B cell (primary cell): ENCODE measurements around the gene DSCAML1. TPM values are rescaled to one million over a fixed set of nuclear protein-coding genes. Genes with fewer than 3 reads are reported as not detected.

ENCODE experiments used
- ATAC-seq: fragments of 200-7000 bp; cut with Tn5 transposase; one replicate; pipeline ENCODE4 v1.10.0; 2021; ENCODE audit warnings: low read depth, mild to moderate bottlenecking, moderate number of reproducible peaks, moderate library complexity
- CTCF ChIA-PET: fragments of 350-600 bp; sonication (Branson Sonifier 250); formaldehyde crosslinking; loops from one replicate; lab custom pipeline; 2021; ENCODE audit warnings: antibody characterized with exemption, inconsistent platforms; lab: Charles Lee
- POLR2A ChIA-PET: fragments of 350-600 bp; sonication (Branson Sonifier 250); formaldehyde crosslinking; loops from one replicate; lab custom pipeline; 2021; ENCODE audit warnings: antibody characterized with exemption; lab: Charles Lee
- DNase-seq: peaks from one replicate; pipeline ENCODE4 v3.0.0; 2013
- H2AFZ ChIP-seq: 2 replicates; pipeline ENCODE4 v1.6.1; 2012; ENCODE audit warnings: mild to moderate bottlenecking, low read depth, low read length; ENCODE audit not compliant: insufficient read depth, poor library complexity, severe bottlenecking
- H3K27ac ChIP-seq, 2 donors: 1 replicate in 1 of 2; 2 replicates in 1 of 2; pipeline ENCODE4 v1.5.1; 2012 to 2013; ENCODE audit warnings: low read length in 2 of 2, mild to moderate bottlenecking in 2 of 2, moderate library complexity in 1 of 2
- H3K27me3 ChIP-seq, 4 experiments: fragments of 200-600 bp in 1 of 4; sonication (generic) in 1 of 4; replicated peaks in 1 of 4; 1 replicate in 2 of 4; 2 replicates in 2 of 4; pipeline versions ENCODE4 v1.6.1 to v1.7.0; 2013 to 2016; ENCODE audit warnings: low read length in 3 of 4, mild to moderate bottlenecking in 2 of 4, mixed read lengths in 1 of 4, moderate library complexity in 1 of 4; ENCODE audit not compliant: insufficient read depth in 4 of 4, control insufficient read depth in 3 of 4; ENCODE audit errors: control extremely low read depth in 1 of 4
- H3K36me3 ChIP-seq, 2 experiments: replicated peaks in 1 of 2; 1 replicate in 1 of 2; 2 replicates in 1 of 2; pipeline versions ENCODE4 v1.6.1 to v1.7.1; 2013; ENCODE audit warnings: low read length in 1 of 2; ENCODE audit not compliant: insufficient read depth in 2 of 2, control insufficient read depth in 1 of 2; ENCODE audit errors: control extremely low read depth in 1 of 2, extremely low read depth in 1 of 2
- H3K4me1 ChIP-seq, 2 donors: fragments of 200-600 bp in 1 of 2; sonication (generic) in 1 of 2; 1 replicate in 1 of 2; 2 replicates in 1 of 2; pipeline versions ENCODE4 v1.5.1 to v1.6.1; 2013 to 2017; ENCODE audit warnings: low read length in 2 of 2; ENCODE audit not compliant: control insufficient read depth in 2 of 2, insufficient read depth in 2 of 2
- H3K4me2 ChIP-seq: replicated peaks from 2 replicates; pipeline ENCODE3; 2012; ENCODE audit warnings: mild to moderate bottlenecking, low read depth, low read length; ENCODE audit not compliant: poor library complexity, severe bottlenecking
- H3K4me3 ChIP-seq, 5 experiments: fragments of 200-600 bp in 1 of 5; sonication (generic) in 1 of 5; 1 replicate in 3 of 5; 2 replicates in 2 of 5; pipeline versions ENCODE4 v1.5.1 to v1.7.0; 2011 to 2016; ENCODE audit warnings: low read length in 4 of 5, mild to moderate bottlenecking in 4 of 5, low read depth in 2 of 5, control low read depth in 1 of 5, moderate library complexity in 1 of 5; ENCODE audit not compliant: insufficient read depth in 1 of 5; ENCODE audit errors: control extremely low read depth in 1 of 5, extremely low read depth in 1 of 5
- H3K79me2 ChIP-seq: fragments of 200-600 bp; sonication (generic); one replicate; pipeline ENCODE4 v1.6.0; 2016; ENCODE audit warnings: low read length; ENCODE audit not compliant: control insufficient read depth, insufficient read depth
- H3K9ac ChIP-seq: fragments of 200-600 bp; sonication (generic); 2 replicates; pipeline ENCODE4 v1.6.1; 2017; ENCODE audit warnings: mild to moderate bottlenecking, low read length, moderate library complexity
- H3K9me3 ChIP-seq, 3 donors: one replicate each; pipeline versions ENCODE4 v1.6.1 to v1.7.1; 2013; ENCODE audit warnings: low read length in 2 of 3; ENCODE audit not compliant: control insufficient read depth in 2 of 3, insufficient read depth in 1 of 3; ENCODE audit errors: control extremely low read depth in 1 of 3
- H4K20me1 ChIP-seq: 2 replicates; pipeline ENCODE4 v1.6.0; 2012; ENCODE audit warnings: mild to moderate bottlenecking, low read length; ENCODE audit not compliant: insufficient read depth, control insufficient read depth, poor library complexity, severe bottlenecking
- H3K27ac Mint-ChIP-seq: one replicate; pipeline ENCODE4 v1.8.0; 2021; ENCODE audit warnings: mixed read lengths
- H3K27me3 Mint-ChIP-seq: one replicate; pipeline ENCODE4 v1.8.0; 2021; ENCODE audit warnings: mixed read lengths
- H3K4me1 Mint-ChIP-seq: one replicate; pipeline ENCODE4 v1.8.0; 2021; ENCODE audit warnings: mixed read lengths
- H3K4me3 Mint-ChIP-seq: one replicate; pipeline ENCODE4 v1.8.0; 2021; ENCODE audit warnings: mixed read lengths
- H3K9me3 Mint-ChIP-seq: one replicate; pipeline ENCODE4 v1.8.0; 2022; ENCODE audit warnings: mixed read lengths; ENCODE audit not compliant: insufficient read depth
- CTCF ChIP-seq: fragments of 200-600 bp; IDR thresholded peaks from one replicate; pipeline ENCODE4 v1.8.0; 2022; ENCODE audit warnings: antibody characterized with exemption, mild to moderate bottlenecking
- EZH2 ChIP-seq: IDR thresholded peaks from 2 replicates; pipeline ENCODE4 v1.6.1; 2012; ENCODE audit warnings: borderline replicate concordance, low read depth, mild to moderate bottlenecking, moderate library complexity, low read length; ENCODE audit not compliant: insufficient read depth, poor library complexity, severe bottlenecking
- WGBS: methylation state at CpG from one replicate; pipeline ENCODE4 v1.1.5; 2013; ENCODE audit warnings: missing lambda C conversion rate; ENCODE audit not compliant: insufficient coverage; 5-methylcytosine and 5-hydroxymethylcytosine counted together
- intact Hi-C: fragments of 100-400 bp; cut with micrococcal nuclease; formaldehyde crosslinking; loops from one replicate; pipeline ENCODE4 v1.10.0; 2022
- polyA plus RNA-seq: library from polyadenylated mRNA; depleted of rRNA; stranded (reverse); fragments of >200 nt; gene quantifications from 2 replicates; pipeline ENCODE4 v1.2.3, GENCODE V29; 2012
- total RNA-seq, 2 donors: library from RNA; stranded (reverse); fragments of 120-200 nt in 1 of 2; gene quantifications; 1 replicate in 1 of 2; 2 replicates in 1 of 2; pipeline versions ENCODE4 v1.2.3 to v1.2.4, GENCODE V29; 2013 to 2022

Gene DSCAML1
- total and polyA plus RNA-seq, 2 donors (not counting 1 experiment from before 2014, with no cell fraction given) = 1.2 to 6.2 TPM

- H2AFZ ChIP-seq = no peak overlapping the region
- DNase-seq (no peak), ATAC-seq (no peak)
- H3K9me3 ChIP-seq = no peaks in the 10 kb centered on the region
- no peaks in the 10 kb centered on the region for H3K36me3 ChIP-seq
- no peak overlapping the region for H3K4me2 ChIP-seq
- H4K20me1 ChIP-seq = no peaks in the 10 kb centered on the region
- Mint-ChIP-seq H3K4me3 (no peak overlapping the region), H3K27ac (no peak overlapping the region), H3K27me3 (peaks cover 29% of the 10 kb centered on the region), H3K4me1 (no peaks in the 10 kb centered on the region), H3K9me3 (no peaks in the 10 kb centered on the region)
- H3K9ac ChIP-seq = no peak overlapping the region
- H3K4me1 ChIP-seq = no peaks in the 10 kb centered on the region
- POLR2A ChIA-PET = no interaction called here
- 79% methylated on average over 6 of the region's 6 CpGs for WGBS
- no peak overlapping the region for H3K27ac ChIP-seq
- CTCF ChIA-PET = no interaction called here
- H3K79me2 ChIP-seq = no peaks in the 10 kb centered on the region
- intact Hi-C loops = no loop called here
- H3K27me3 ChIP-seq = peaks cover 0 to 15% (median 1%) of the 10 kb centered on the region in 4 experiments
- H3K4me3 ChIP-seq = no peak overlapping the region
- no peak for TF ChIP-seq CTCF
- no peak for TF ChIP-seq EZH2
Observed at GRCh38 chr11:117495357-117495756, 301.7 kb downstream of the DSCAML1 start.

- Histone ChIP-seq H3K4me2 (no peak overlapping the region), H3K9me3 (no peaks in the 10 kb centered on the region), H3K4me1 (no peaks in the 10 kb centered on the region), H4K20me1 (no peaks in the 10 kb centered on the region), H3K9ac (no peak overlapping the region), H3K27ac (no peak overlapping the region), H3K36me3 (no peaks in the 10 kb centered on the region), H3K4me3 (no peak overlapping the region), H2AFZ (no peak overlapping the region), H3K79me2 (no peaks in the 10 kb centered on the region), H3K27me3 (peaks cover 0 to 15% (median 1%) of the 10 kb centered on the region in 4 experiments)
- H3K4me3 Mint-ChIP-seq = no peak overlapping the region
- ChIA-PET POLR2A (no interaction called here), CTCF (no interaction called here)
- no peak for TF ChIP-seq EZH2
- TF ChIP-seq CTCF = no peak
- 35% methylated on average over 18 of the region's 20 CpGs for WGBS
- no peaks in the 10 kb centered on the region for H3K9me3 Mint-ChIP-seq
- ATAC-seq (no peak), DNase-seq (no peak)
- no peaks in the 10 kb centered on the region for H3K4me1 Mint-ChIP-seq
- intact Hi-C loops = no loop called here
- H3K27me3 Mint-ChIP-seq = peaks cover 45% of the 10 kb centered on the region
- H3K27ac Mint-ChIP-seq = no peak overlapping the region
Observed at GRCh38 chr11:117492578-117493251, 304.3 kb downstream of the DSCAML1 start.
